HG03571 (cell line): Measurements from ENCODE around the gene MKNK2.
"Not testable (repeated sequence)": the region's sequence is repeated elsewhere in the genome, so short reads cannot be mapped to it uniquely, and the experiment has no call there.

Experiments
- ATAC-seq: cut with Tn5 transposase; IDR thresholded peaks from one replicate; pipeline ENCODE4 v1.9.1; 2021; ENCODE audit not compliant: unreplicated experiment

The MKNK2 gene

DNA sequence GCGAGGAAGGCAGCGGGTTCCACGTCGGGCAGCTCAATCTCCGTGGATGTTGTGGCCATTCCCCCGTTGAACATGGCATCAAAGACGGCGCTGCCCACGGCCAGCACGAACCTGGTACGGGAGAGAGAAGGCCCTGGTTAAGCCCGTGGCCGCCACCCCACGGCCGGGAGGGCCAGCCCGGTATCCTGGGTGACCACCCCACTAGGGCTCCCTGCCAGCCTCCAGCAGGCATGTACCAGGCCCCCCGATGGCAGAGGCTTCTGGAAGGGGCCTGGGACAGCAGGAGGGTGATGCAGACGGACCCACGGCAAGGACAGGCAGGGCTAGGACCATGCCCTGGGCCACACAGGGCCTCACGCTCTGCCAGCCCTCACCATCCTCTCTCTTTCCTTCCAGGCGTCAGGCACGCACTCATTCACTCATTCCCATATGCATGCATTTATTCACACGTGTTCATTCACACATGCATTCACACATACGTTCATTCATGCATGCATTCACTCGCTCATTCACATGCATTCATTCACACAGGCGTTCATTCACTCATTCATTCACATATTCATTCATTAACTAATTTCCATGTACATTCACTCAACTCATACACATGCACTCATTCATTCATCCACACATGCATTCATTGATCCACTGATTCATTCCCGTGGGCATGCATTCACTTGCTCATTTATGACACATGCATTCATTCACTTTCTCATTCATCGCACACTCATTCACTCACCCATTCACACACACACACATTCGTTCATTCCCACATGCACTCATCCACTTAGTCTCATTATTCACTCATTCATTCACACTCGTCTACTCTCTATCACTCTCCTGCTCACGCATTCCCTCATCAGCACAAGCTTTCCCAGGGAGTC lies 53.5 kb downstream of the MKNK2 start:
- ATAC-seq: no peak

DNA sequence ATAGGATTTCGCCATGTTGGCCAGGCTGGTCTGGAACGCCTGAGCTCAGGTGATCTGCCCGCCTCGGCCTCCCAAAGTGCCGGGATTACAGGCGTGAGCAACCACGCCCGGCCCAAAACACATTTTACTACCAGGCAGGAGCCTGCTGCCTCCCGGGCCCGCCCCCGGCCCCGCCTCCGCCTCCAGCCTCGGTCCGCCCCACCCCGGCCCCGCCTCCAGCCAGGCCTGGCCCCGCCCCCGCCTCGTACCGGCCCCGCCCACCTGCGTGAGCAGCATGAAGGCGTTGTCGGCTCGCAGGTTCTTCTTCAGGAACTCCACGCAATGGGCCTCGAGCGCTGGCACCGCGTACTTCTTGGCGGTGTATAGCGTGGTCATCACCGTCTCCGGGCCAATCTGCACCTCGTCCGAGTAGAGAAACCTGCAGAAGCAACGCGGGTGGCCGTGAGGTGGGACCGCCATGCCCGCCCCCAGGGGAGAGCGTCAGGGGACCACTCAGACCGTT lies 58.2 kb downstream of the MKNK2 start:
- no peak for ATAC-seq

DNA sequence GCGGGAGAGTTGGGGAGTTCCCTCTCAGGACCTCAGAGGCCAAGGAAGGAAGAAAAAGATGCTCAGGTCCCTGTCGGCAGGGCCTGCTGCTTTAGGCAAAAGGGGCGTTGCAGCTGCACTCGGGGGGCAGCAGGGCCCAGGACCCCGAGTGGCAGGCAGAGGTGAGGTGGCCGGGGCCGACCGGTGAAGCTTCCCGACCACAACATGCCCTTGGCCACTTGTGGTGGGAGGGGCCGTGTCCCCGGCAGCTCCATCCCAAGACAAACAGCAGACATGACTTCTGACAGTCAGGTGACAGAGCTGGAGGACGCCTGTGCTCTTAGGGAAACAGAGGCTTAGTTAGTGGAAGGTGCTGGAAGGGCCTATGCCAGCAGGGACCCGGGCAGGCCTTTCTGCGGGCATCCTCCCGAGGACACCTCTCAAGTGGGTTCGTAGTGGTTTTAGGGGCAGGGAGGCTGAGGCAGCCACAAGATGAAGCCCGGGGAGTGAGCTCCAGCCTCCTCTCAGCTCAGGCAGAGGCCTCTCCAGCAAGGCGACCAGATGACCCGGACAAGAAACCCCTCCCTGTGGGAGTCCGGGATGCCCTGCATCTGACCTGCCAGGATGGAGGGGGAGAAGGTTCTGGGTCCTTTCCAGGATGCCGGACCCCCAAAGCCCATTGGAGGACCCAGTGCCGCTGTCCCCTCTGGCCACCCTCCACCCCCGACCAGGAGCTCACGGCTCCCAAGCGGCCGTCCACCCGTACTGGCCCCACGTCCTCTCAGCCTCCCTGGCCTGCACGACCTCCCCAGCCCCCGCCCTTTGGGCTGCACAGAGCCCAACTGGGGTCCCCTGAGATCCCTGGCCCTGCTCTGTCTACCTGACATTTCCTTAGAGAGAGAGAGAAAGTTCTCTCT lies 59.8 kb downstream of the MKNK2 start:
- no peak for ATAC-seq

DNA sequence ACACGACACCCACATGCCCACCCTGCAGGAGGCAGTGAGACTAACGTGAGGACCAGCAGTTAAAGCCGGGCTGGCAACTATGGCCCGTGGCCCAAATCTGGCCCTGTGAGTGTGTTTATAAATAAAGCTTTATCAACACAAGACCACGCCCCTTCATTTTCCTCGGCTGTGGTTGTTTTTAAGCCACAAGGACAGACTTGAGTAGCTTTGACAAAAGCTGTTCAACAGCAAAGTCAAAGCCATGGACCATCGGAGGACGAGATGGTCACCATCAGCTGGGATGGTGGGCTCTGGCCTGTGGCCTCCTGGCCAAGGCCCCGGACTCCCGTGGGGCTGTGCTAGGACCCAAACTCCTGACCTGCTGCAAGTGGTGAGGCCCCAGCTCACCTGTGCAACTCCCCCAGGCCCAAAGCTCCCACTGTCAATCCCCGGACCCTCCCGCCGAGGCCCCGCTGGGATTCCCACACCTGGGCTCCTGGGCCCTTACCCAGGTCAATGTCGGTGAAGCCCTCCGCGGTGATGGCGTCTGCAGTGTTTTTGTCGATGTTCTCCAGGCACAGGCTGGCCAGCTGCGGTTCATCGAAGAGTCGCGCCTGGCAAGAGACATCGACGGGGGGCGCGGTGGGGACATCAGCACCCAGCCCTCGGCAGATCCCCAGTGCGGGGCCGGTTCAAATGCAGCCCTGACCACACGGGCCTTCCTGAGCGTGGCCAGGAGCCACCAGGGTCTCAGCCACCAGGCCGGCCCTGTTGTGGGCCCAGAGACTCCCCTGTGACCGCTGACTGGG lies 60.6 kb downstream of the MKNK2 start:
- ATAC-seq: no peak

DNA sequence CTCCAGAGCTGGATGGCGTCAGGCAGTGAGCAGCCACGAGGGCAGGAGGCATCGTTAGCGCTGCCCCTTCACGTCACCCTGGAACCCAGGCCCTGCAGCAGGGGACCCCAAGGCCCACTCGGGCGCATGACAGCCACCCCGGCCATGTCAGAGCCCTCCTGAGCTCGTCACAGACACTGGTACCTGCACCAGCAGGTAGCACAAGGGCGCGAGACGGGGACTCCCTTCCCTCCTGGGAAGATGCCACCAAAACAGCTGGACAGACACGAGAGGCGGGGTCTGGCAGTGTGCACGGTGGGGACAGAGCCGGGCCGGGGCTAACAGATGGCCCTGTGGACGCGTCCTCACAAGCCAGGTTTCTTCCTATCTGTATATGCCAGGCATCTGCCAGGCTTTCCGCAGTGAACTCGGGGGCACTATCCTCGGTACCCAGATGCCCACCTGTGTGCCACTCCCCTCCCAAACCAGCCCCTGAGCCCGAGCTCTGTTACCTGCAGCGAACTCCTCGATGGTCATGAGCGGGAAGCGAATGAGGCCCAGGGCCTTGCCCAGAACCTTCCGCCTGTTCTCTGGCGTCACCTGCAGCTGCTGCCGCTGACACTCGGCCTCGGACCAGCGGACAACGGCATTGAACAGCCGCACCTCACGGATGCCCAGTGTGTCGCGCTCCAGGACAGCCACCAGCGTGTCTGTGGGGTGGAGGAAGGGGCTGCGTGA lies 61.4 kb downstream of the MKNK2 start:
- no peak for ATAC-seq

DNA sequence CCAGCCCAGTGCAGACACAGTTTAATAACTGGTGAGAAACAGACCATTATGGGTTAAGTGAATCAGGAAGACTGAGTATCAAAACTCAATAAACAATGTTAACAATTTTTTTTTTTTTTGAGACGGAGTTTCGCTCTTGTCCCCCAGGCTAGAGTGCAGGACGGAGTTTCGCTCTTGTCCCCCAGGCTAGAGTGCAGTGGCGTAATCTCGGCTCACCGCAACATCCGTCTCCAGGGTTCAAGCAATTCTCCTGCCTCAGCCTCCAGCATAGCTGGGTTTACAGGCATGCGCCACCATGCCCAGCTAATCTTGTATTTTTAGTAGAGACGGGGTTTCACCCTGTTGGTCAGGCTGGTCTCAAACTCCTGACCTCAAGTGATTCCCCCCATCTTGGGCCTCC lies 62.6 kb downstream of the MKNK2 start:
- not testable (repeated sequence) for ATAC-seq
